ENCODE measurements around the gene KDM6B.

- no peak for TF ChIP-seq CTCF (IDR thresholded peaks at IDR 0.05)
- TF ChIP-seq POLR2A (IDR thresholded peaks at IDR 0.05) = no peak
Observed at GRCh38 chr17:7852262-7852670, 18.2 kb downstream of the KDM6B start.
